Measurements from ENCODE around the gene MGAT4C.
"Not testable (repeated sequence)": the region's sequence is repeated elsewhere in the genome, so short reads cannot be mapped to it uniquely, and the experiment has no call there.

- TF ChIP-seq, protein P1, sequence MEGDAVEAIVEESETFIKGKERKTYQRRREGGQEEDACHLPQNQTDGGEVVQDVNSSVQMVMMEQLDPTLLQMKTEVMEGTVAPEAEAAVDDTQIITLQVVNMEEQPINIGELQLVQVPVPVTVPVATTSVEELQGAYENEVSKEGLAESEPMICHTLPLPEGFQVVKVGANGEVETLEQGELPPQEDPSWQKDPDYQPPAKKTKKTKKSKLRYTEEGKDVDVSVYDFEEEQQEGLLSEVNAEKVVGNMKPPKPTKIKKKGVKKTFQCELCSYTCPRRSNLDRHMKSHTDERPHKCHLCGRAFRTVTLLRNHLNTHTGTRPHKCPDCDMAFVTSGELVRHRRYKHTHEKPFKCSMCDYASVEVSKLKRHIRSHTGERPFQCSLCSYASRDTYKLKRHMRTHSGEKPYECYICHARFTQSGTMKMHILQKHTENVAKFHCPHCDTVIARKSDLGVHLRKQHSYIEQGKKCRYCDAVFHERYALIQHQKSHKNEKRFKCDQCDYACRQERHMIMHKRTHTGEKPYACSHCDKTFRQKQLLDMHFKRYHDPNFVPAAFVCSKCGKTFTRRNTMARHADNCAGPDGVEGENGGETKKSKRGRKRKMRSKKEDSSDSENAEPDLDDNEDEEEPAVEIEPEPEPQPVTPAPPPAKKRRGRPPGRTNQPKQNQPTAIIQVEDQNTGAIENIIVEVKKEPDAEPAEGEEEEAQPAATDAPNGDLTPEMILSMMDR (conservative IDR thresholded peaks at IDR 0.05), result not testable (repeated sequence)
- not testable (repeated sequence) for TF ChIP-seq EZH2 (IDR thresholded peaks at IDR 0.05; ENCODE audit: low read depth)
These were observed 129.3 kb downstream of the MGAT4C start for GRCh38 chr12:86126900-86127299.

Measured in PC-9 (cell line).